ENCODE measurements around the gene PHACTR4. TPM values are rescaled to one million over a fixed set of nuclear protein-coding genes. Genes with fewer than 3 reads are reported as not detected.

The PHACTR4 gene
- total and polyA plus RNA-seq, 9 of the 15 experiments (the other 6 are each of a cell fraction or from before 2014, with no cell fraction given) = 6.4 to 43.6 (median 14.2) TPM

DNA sequence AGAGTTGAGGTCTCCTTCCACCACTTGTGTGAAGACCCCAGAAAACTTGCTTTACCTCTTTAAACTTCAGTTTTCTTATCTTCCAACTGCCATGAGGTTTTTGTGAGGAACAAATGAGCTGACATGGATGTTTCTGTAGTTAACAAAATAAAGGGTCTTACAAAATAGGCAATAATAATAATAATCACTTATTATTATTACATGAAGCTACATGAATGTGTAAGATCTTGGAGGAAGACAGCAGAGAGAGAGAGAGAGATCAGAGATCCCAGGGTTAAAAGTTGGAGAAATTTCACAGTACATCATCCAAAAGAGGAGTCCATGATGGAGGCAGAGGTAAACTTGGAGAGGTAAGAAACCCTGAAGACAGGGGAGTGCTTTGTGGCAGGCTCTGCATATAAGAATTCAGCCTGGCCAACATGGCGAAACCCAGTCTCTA lies 147.0 kb downstream of the PHACTR4 start (continued):
- no peak for TF ChIP-seq RBBP5 (IDR thresholded peaks at IDR 0.05; ENCODE audit: borderline replicate concordance, insufficient read depth, low read length, poor library complexity, severe bottlenecking)

GRCh38 chr1:28517649-28517999 lies 148.1 kb downstream of the PHACTR4 start:
- TSS peak; percentile 72 for BruUV-seq (replicated peaks)
- Histone ChIP-seq H3K36me3 (ENCODE audit: control insufficient read depth, insufficient read depth, low read length) (peaks cover 35% of the 10 kb centered on the region; the same call in 2 of the 3 replicates), H3K9ac (ENCODE audit: insufficient read depth in 1 of 2, low read depth in 2 of 2, low read length in 2 of 2) (peak overlapping the region; percentile 93 to 98; a peak in 1 of 4 replicates), H2AFZ (ENCODE audit: low read depth, low read length) (no peak overlapping the region), H3K9me3 (replicated peaks; ENCODE audit: control insufficient read depth, insufficient read depth, low read depth, low read length) (no peaks in the 10 kb centered on the region), H3K27me3 (ENCODE audit: control insufficient read depth in 2 of 2, insufficient read depth in 2 of 2, low read length in 2 of 2) (no peaks in the 10 kb centered on the region), H4K20me1 (replicated peaks; ENCODE audit: control insufficient read depth, insufficient read depth, low read length) (peaks cover 27% of the 10 kb centered on the region), H3K79me2 (ENCODE audit: control insufficient read depth, insufficient read depth, low read length) (peaks cover 45% of the 10 kb centered on the region), H3K4me3 (peak overlapping the region; percentile 74), H3K4me2 (ENCODE audit: insufficient read depth, low read length) (peak overlapping the region; percentile 67), H3K4me1 (replicated peaks in 1 of 2; ENCODE audit: control insufficient read depth in 2 of 2, insufficient read depth in 2 of 2, low read length in 2 of 2) (peaks cover 46 to 47% of the 10 kb centered on the region in 2 experiments), H3K27ac (ENCODE audit: extremely low read depth, low read depth, low read length) (peak overlapping the region; percentile 99), H3K9me1 (ENCODE audit: control insufficient read depth, insufficient read depth, low read length) (peaks cover 5% of the 10 kb centered on the region)
- 15% methylated on average over 7 of the region's 7 CpGs for WGBS (ENCODE audit: insufficient coverage, low coverage, missing lambda C conversion rate)
- in situ Hi-C loops (cut with MboI) (loop anchor here (5.0 kb wide), 1 partner anchor 85 kb away; no protein-coding TSS in a partner anchor), intact Hi-C loops (cut with micrococcal nuclease) (loop anchor here (5.0 kb wide), 4 partner anchors 110 to 1025 kb away; partner anchors contain the start of genes PHACTR4 and WASF2)
- ATAC-seq = no peak
- peak; percentile 23 for FAIRE-seq
- CTCF ChIA-PET (ENCODE audit: low intra/inter-chr PET ratio) = interaction anchor here (0.6 to 4.6 kb wide), 7 partner anchors 37 to 360 kb away, joined by 3 to 56 read pairs (median 4); no protein-coding TSS in a partner anchor
- DNase-seq (ENCODE audit: extremely low read depth in 1 of 4, low spot score in 3 of 4) = peak in 1 of 4 experiments; percentile 52
- POLR2A ChIA-PET = interaction anchor here (0.6 to 13.0 kb wide), 6 partner anchors 8 to 386 kb away, joined by 3 to 201 read pairs (median 15); partner anchors contain the start of genes RCC1 and RNU11
- peak; percentile 14; the same call in 1 of the 2 replicates for TF ChIP-seq CHD2 (IDR thresholded peaks at IDR 0.05; ENCODE audit: low read depth, low read length)
- TF ChIP-seq NKRF (IDR thresholded peaks at IDR 0.05; ENCODE audit: borderline replicate concordance) = peak; percentile 57
- TF ChIP-seq CREBBP (IDR thresholded peaks at IDR 0.05; ENCODE audit: low read depth, low read length) = no peak
- TF ChIP-seq CREB1 (IDR thresholded peaks at IDR 0.05) = 0 out of 2 replicates have a peak, but pooled peaks have one; percentile 4
- no peak for TF ChIP-seq CREB1 (CRISPR knock-in tag; IDR thresholded peaks at IDR 0.05)
- no peak for TF ChIP-seq ZBTB1 (CRISPR knock-in tag; IDR thresholded peaks at IDR 0.05; ENCODE audit: borderline replicate concordance, low read depth)
- TF ChIP-seq KDM1A (IDR thresholded peaks at IDR 0.05) = 0 out of 4 replicates have a peak, but pooled peaks of 1 of the 2 experiments have one; percentile 3
- no peak for TF ChIP-seq SRSF7 (optimal IDR thresholded peaks at IDR 0.05; ENCODE audit: low read depth, low read length)
- TF ChIP-seq FIP1L1 (IDR thresholded peaks at IDR 0.05; ENCODE audit: low read depth, low read length, poor library complexity, severe bottlenecking) = no peak
- no peak for TF ChIP-seq ZNF583 (CRISPR knock-in tag; IDR thresholded peaks at IDR 0.05)
- no peak for TF ChIP-seq ARID4B (CRISPR knock-in tag; IDR thresholded peaks at IDR 0.05)
- 0 out of 2 replicates have a peak, but pooled peaks have one; percentile 56 for TF ChIP-seq HEY1 (CRISPR knock-in tag; IDR thresholded peaks at IDR 0.05; ENCODE audit: borderline replicate concordance)
- TF ChIP-seq DNMT1 (IDR thresholded peaks at IDR 0.05) = peak; percentile 71; the same call in 1 of the 2 replicates
- no peak for TF ChIP-seq E2F3 (CRISPR knock-in tag; IDR thresholded peaks at IDR 0.05)

All from K562 (cell line).